Measurements from ENCODE around the gene CORO7. TPM values are rescaled to one million over a fixed set of nuclear protein-coding genes. Genes with fewer than 3 reads are reported as not detected.

The CORO7 gene
- total RNA-seq, 2 experiments from 2014 or later = 66.2 to 73.1 TPM

DNA sequence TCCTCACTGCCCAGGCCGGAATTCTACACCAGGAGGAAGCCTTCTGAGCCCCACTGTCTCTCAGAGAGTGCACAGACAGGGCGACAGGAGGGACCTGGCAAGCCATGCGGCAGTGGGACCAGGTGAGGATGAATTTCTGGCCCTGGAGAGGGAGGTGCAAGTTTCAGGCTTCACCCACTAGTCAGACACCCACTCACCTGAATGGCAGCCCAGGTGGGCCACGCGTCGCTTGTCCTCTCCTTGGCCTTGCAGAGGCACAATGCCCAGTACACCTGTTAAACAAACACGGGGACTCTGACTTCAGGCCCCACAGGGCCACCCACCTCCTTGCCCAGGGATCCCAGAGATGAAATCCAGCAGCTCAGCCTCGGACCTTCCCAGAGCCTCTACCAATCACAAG, 4.2 kb downstream of the CORO7 start:
- Mint-ChIP-seq H3K27me3 (no peaks in the 10 kb centered on the region), H3K36me3 (peaks cover 13% of the 10 kb centered on the region), H3K4me1 (peaks cover 42% of the 10 kb centered on the region), H3K9me3 (no peaks in the 10 kb centered on the region), H3K27ac (no peak overlapping the region), H3K4me3 (no peak overlapping the region)
- no peak for DNase-seq

GRCh38 chr16:4411684-4412083, 4.7 kb downstream of the CORO7 start:
- Mint-ChIP-seq H3K36me3 (peaks cover 13% of the 10 kb centered on the region), H3K27ac (no peak overlapping the region), H3K4me1 (peaks cover 38% of the 10 kb centered on the region), H3K27me3 (no peaks in the 10 kb centered on the region), H3K9me3 (no peaks in the 10 kb centered on the region), H3K4me3 (no peak overlapping the region)
- no peak for DNase-seq

- H3K27ac Mint-ChIP-seq = peak overlapping the region; percentile 16
- peaks cover 12% of the 10 kb centered on the region for H3K36me3 Mint-ChIP-seq
- H3K27me3 Mint-ChIP-seq = no peaks in the 10 kb centered on the region
- no peak overlapping the region for H3K4me3 Mint-ChIP-seq
- no peaks in the 10 kb centered on the region for H3K9me3 Mint-ChIP-seq
- DNase-seq = no peak
- peaks cover 38% of the 10 kb centered on the region for H3K4me1 Mint-ChIP-seq
Observed at GRCh38 chr16:4410335-4411075, 5.9 kb downstream of the CORO7 start.

- H3K27ac Mint-ChIP-seq = no peak overlapping the region
- H3K9me3 Mint-ChIP-seq = no peaks in the 10 kb centered on the region
- no peak for DNase-seq
- H3K4me1 Mint-ChIP-seq = peaks cover 26% of the 10 kb centered on the region
- H3K4me3 Mint-ChIP-seq = no peak overlapping the region
- no peaks in the 10 kb centered on the region for H3K27me3 Mint-ChIP-seq
- H3K36me3 Mint-ChIP-seq = peaks cover 7% of the 10 kb centered on the region
Observed at GRCh38 chr16:4409081-4409932, 7.1 kb downstream of the CORO7 start.

- Mint-ChIP-seq H3K27ac (no peak overlapping the region), H3K9me3 (no peaks in the 10 kb centered on the region), H3K4me3 (no peak overlapping the region), H3K27me3 (no peaks in the 10 kb centered on the region), H3K36me3 (peaks cover 5% of the 10 kb centered on the region), H3K4me1 (peaks cover 19% of the 10 kb centered on the region)
- DNase-seq = no peak
Observed at GRCh38 chr16:4408323-4408690, 8.1 kb downstream of the CORO7 start.

GRCh38 chr16:4407543-4408322, 8.7 kb downstream of the CORO7 start:
- H3K27ac Mint-ChIP-seq = no peak overlapping the region
- H3K36me3 Mint-ChIP-seq = peaks cover 5% of the 10 kb centered on the region
- peaks cover 13% of the 10 kb centered on the region for H3K4me1 Mint-ChIP-seq
- H3K9me3 Mint-ChIP-seq = no peaks in the 10 kb centered on the region
- no peaks in the 10 kb centered on the region for H3K27me3 Mint-ChIP-seq
- DNase-seq = no peak
- H3K4me3 Mint-ChIP-seq = no peak overlapping the region

GRCh38 chr16:4404967-4405696, 11.3 kb downstream of the CORO7 start:
- no peak overlapping the region for H3K4me3 Mint-ChIP-seq
- H3K27me3 Mint-ChIP-seq = no peaks in the 10 kb centered on the region
- peaks cover 2% of the 10 kb centered on the region for H3K4me1 Mint-ChIP-seq
- peak overlapping the region; percentile 21 for H3K27ac Mint-ChIP-seq
- no peaks in the 10 kb centered on the region for H3K9me3 Mint-ChIP-seq
- H3K36me3 Mint-ChIP-seq = peaks cover 3% of the 10 kb centered on the region
- no peak for DNase-seq

- peaks cover 6% of the 10 kb centered on the region for H3K36me3 Mint-ChIP-seq
- peak overlapping the region; percentile 21 for H3K27ac Mint-ChIP-seq
- DNase-seq = peak; percentile 45
- no peaks in the 10 kb centered on the region for H3K27me3 Mint-ChIP-seq
- H3K4me1 Mint-ChIP-seq = no peaks in the 10 kb centered on the region
- H3K4me3 Mint-ChIP-seq = no peak overlapping the region
- no peaks in the 10 kb centered on the region for H3K9me3 Mint-ChIP-seq
Observed at GRCh38 chr16:4404247-4404966, 12.0 kb downstream of the CORO7 start.

DNA sequence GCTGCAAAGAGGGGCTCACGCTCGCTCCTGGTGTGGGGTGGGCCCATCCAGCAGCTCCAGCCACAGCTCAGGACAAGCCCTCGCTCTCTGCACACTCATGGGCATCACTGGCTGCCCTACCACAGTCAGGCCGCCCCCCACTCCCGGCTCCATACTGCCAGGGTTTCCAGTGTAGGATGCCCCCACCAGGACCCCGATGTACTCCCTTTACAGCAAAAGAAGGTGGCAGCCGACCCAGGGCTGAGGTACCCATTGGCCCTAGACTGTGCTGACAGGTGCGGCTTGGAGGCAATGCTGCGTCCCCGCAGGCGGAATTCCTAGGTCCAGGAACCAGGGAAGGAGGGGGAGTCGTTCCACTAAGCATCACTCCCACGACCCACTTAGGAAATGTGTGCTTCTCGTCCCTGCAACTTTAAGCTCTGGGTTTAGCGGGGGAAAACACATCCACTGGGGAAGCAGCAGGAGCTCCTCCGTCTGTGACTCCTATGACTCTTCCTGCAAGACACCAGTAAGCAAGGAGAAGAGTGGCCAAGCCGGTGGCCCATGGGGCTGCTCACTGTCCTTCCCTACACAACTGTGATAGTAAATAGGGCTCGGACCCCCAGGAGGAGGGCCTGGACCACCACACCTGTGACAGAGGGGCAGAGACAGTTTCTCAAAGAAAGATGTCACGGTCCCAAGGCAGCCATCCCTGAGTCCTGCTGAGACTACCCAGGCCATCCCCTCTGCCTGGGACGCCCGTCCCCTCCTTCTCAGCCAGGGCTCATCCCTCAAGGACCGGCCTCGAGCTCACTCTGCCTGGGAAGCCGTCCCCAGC, 13.1 kb downstream of the CORO7 start:
- no peaks in the 10 kb centered on the region for H3K9me3 Mint-ChIP-seq
- H3K27me3 Mint-ChIP-seq = no peaks in the 10 kb centered on the region
- DNase-seq = no peak
- no peak overlapping the region for H3K4me3 Mint-ChIP-seq
- no peak overlapping the region for H3K27ac Mint-ChIP-seq
- H3K4me1 Mint-ChIP-seq = no peaks in the 10 kb centered on the region
- H3K36me3 Mint-ChIP-seq = peaks cover 8% of the 10 kb centered on the region

DNA sequence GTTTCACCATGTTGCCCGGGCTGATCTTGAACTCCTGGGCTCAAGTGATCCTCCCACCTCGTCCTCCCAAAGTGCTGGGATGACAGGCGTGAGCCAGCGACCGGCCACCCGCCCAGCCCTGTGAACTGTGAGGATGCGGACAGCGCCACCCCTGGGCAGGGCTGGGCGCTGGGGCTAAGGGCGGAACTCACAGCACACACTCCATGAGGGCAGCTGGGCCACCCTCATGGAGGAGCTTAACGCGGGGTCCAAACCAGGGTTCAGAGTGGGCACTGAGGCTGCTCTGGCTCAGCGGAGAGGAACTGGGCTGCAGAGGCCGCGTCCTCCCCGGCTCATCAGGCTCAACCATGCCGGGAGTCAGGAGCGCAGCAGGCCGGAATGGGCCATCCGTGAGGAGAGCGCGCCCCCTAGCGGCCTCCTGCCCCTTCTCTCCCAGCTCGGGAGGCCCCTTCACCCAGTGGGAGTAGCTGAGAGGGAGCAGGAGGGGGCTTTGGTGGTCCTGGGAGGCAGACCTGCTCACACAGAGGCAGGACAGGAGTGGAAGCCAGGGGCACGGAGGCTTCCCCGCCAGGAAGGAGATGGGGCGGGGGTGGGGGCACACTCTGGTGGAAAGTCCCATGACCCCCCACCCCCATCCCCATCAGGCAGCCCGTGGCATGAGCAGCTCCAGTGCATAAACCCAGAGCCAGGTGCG, 13.8 kb downstream of the CORO7 start:
- no peak overlapping the region for H3K27ac Mint-ChIP-seq
- no peaks in the 10 kb centered on the region for H3K9me3 Mint-ChIP-seq
- H3K4me3 Mint-ChIP-seq = no peak overlapping the region
- peak; percentile 74 for DNase-seq
- H3K27me3 Mint-ChIP-seq = no peaks in the 10 kb centered on the region
- H3K4me1 Mint-ChIP-seq = no peaks in the 10 kb centered on the region
- H3K36me3 Mint-ChIP-seq = peaks cover 10% of the 10 kb centered on the region

GRCh38 chr16:4401510-4401909, 14.9 kb downstream of the CORO7 start:
- H3K36me3 Mint-ChIP-seq = peaks cover 10% of the 10 kb centered on the region
- H3K9me3 Mint-ChIP-seq = no peaks in the 10 kb centered on the region
- no peak overlapping the region for H3K4me3 Mint-ChIP-seq
- no peaks in the 10 kb centered on the region for H3K4me1 Mint-ChIP-seq
- H3K27me3 Mint-ChIP-seq = no peaks in the 10 kb centered on the region
- DNase-seq = no peak
- H3K27ac Mint-ChIP-seq = no peak overlapping the region

- no peak overlapping the region for H3K4me3 Mint-ChIP-seq
- no peaks in the 10 kb centered on the region for H3K4me1 Mint-ChIP-seq
- no peaks in the 10 kb centered on the region for H3K27me3 Mint-ChIP-seq
- no peaks in the 10 kb centered on the region for H3K9me3 Mint-ChIP-seq
- peaks cover 10% of the 10 kb centered on the region for H3K36me3 Mint-ChIP-seq
- DNase-seq = no peak
- H3K27ac Mint-ChIP-seq = no peak overlapping the region
Observed at GRCh38 chr16:4401094-4401501, 15.3 kb downstream of the CORO7 start.
